ENCODE measurements around the gene ARV1. TPM values are rescaled to one million over a fixed set of nuclear protein-coding genes. Genes with fewer than 3 reads are reported as not detected.
A peak's percentile ranks its signal among the peaks of the same experiment; 100 is the strongest.

The ARV1 gene
- total and polyA plus RNA-seq, 10 of the 15 experiments (the other 5 are each of a cell fraction or from before 2014, with no cell fraction given), result 23.2 to 55.1 (median 35.6) TPM

GRCh38 chr1:231027136-231027925, 48.4 kb downstream of the ARV1 start:
- intact Hi-C loops (cut with micrococcal nuclease; ENCODE audit: unreplicated experiment), result no loop called here
- Histone ChIP-seq H3K4me3 (no peak overlapping the region), H3K79me2 (ENCODE audit: control insufficient read depth, insufficient read depth, low read length) (no peaks in the 10 kb centered on the region), H3K9me3 (replicated peaks; ENCODE audit: control insufficient read depth, insufficient read depth, low read length) (no peaks in the 10 kb centered on the region), H3K4me1 (ENCODE audit: control insufficient read depth, insufficient read depth, low read length) (no peaks in the 10 kb centered on the region), H3K27ac (ENCODE audit: control insufficient read depth, insufficient read depth) (no peak overlapping the region), H4K20me1 (ENCODE audit: control insufficient read depth, insufficient read depth) (no peaks in the 10 kb centered on the region), H2AFZ (ENCODE audit: control insufficient read depth, low read depth, low read length) (no peak overlapping the region), H3K4me2 (ENCODE audit: control insufficient read depth, insufficient read depth) (no peak overlapping the region), H3K27me3 (replicated peaks in 1 of 2; ENCODE audit: control insufficient read depth in 2 of 2, insufficient read depth in 2 of 2, low read length in 1 of 2) (no peaks in the 10 kb centered on the region), H3K36me3 (ENCODE audit: control insufficient read depth in 2 of 2, insufficient read depth in 2 of 2, low read length in 1 of 2) (no peaks in the 10 kb centered on the region), H3K9ac (ENCODE audit: control insufficient read depth, insufficient read depth, low read length) (no peak overlapping the region)
- in situ Hi-C loops (cut with MboI), result no loop called here
- no peak for ATAC-seq
- RAD21 ChIA-PET (ENCODE audit: unreplicated experiment), result no interaction called here
- no peak for DNase-seq (ENCODE audit: low read depth, low spot score)
- FAIRE-seq, result no peak
- CTCF ChIA-PET, result no interaction called here
- BruUV-seq (replicated peaks), result no TSS peak
- SMC1A ChIA-PET (ENCODE audit: uncharacterized antibody, unreplicated experiment), result interaction anchor here (1.5 kb wide), 1 partner anchor 8 kb away, joined by 4 read pairs; no protein-coding TSS in a partner anchor
- TF ChIP-seq FOXK2 (IDR thresholded peaks at IDR 0.05) (no peak), TCF3 (IDR thresholded peaks at IDR 0.05; ENCODE audit: borderline replicate concordance, insufficient read depth, low read depth, low read length) (peak; percentile 45; the same call in 1 of the 2 replicates), ZNF592 (IDR thresholded peaks at IDR 0.05) (no peak), PBX3 (IDR thresholded peaks at IDR 0.05; ENCODE audit: insufficient replicate concordance, low read depth, low read length) (peak; percentile 56), CHD4 (IDR thresholded peaks at IDR 0.05) (no peak), BCL3 (IDR thresholded peaks at IDR 0.05; ENCODE audit: borderline replicate concordance, insufficient read depth, low read depth, low read length, poor library complexity, severe bottlenecking) (peak; percentile 87)
- 68% methylated on average over 23 of the region's 23 CpGs for WGBS (ENCODE audit: insufficient coverage, insufficient replicate concordance, low lambda C conversion rate, missing lambda C conversion rate)
- POLR2A ChIA-PET, result no interaction called here
